GM21515 (cell line): ENCODE data around the gene PDGFB.

Source experiments
- ATAC-seq: cut with Tn5 transposase; IDR thresholded peaks from one replicate; pipeline ENCODE4 v1.9.1; 2021; ENCODE audit not compliant: unreplicated experiment

PDGFB gene

GRCh38 chr22:39254789-39255298 lies 10.1 kb upstream of the PDGFB start:
- no peak for ATAC-seq

GRCh38 chr22:39254122-39254521 lies 9.3 kb upstream of the PDGFB start:
- no peak for ATAC-seq

- no peak for ATAC-seq
Observed at GRCh38 chr22:39253435-39254070, 8.8 kb upstream of the PDGFB start.

- no peak for ATAC-seq
Observed at GRCh38 chr22:39252461-39253434, 8.0 kb upstream of the PDGFB start.

- ATAC-seq, result no peak
Observed at GRCh38 chr22:39251762-39252460, 7.1 kb upstream of the PDGFB start.

GRCh38 chr22:39250838-39251237 lies 6.1 kb upstream of the PDGFB start:
- ATAC-seq, result no peak

- ATAC-seq, result no peak
Observed at GRCh38 chr22:39250131-39250530, 5.3 kb upstream of the PDGFB start.

GRCh38 chr22:39249086-39249704 lies 4.4 kb upstream of the PDGFB start:
- ATAC-seq, result no peak

GRCh38 chr22:39248254-39248653 lies 3.5 kb upstream of the PDGFB start:
- no peak for ATAC-seq

GRCh38 chr22:39247361-39247760 lies 2.6 kb upstream of the PDGFB start:
- no peak for ATAC-seq

GRCh38 chr22:39246690-39247332 lies 2.0 kb upstream of the PDGFB start:
- ATAC-seq, result no peak

GRCh38 chr22:39246217-39246616 lies 1.4 kb upstream of the PDGFB start:
- ATAC-seq, result no peak

- no peak for ATAC-seq
Observed at GRCh38 chr22:39245130-39246039, 603 bp upstream of the PDGFB start.

- no peak for ATAC-seq
Observed at GRCh38 chr22:39244136-39244495, 666 bp downstream of the PDGFB start.

- no peak for ATAC-seq
Observed at GRCh38 chr22:39243439-39244135, 1.2 kb downstream of the PDGFB start.

GRCh38 chr22:39242595-39243438 lies 2.0 kb downstream of the PDGFB start:
- ATAC-seq, result no peak

- no peak for ATAC-seq
Observed at GRCh38 chr22:39241794-39242594, 2.8 kb downstream of the PDGFB start.
